SK-N-SH (cell line): Measurements from ENCODE around the gene PTRH2. TPM values are rescaled to one million over a fixed set of nuclear protein-coding genes. Genes with fewer than 3 reads are reported as not detected.

ENCODE experiments used
- CTCF ChIA-PET: fragments of 300-600, 350-600 bp; formaldehyde crosslinking; extraction: SDS; loops from one replicate; lab custom pipeline; 2021; lab: Yijun Ruan, JAX
- POLR2A ChIA-PET: fragments of 350-600 bp; sonication (Branson Sonifier 250); formaldehyde crosslinking; extraction: SDS; loops from one replicate; lab custom pipeline; 2020; ENCODE audit warnings: antibody characterized with exemption, inconsistent platforms; lab: Yijun Ruan, JAX
- DNase-seq: peaks from one replicate; pipeline ENCODE4 v3.0.0; 2012
- H2AFZ ChIP-seq: fragments of 200-600 bp; sonication (generic); 2 replicates; pipeline ENCODE4 v1.8.1; 2016; ENCODE audit warnings: antibody characterized with exemption, mild to moderate bottlenecking, low read depth
- H3F3A ChIP-seq: fragments of 200-600 bp; sonication (generic); replicated peaks from 2 replicates; pipeline ENCODE3; 2016; ENCODE audit warnings: antibody characterized with exemption, mild to moderate bottlenecking; ENCODE audit not compliant: insufficient read depth
- H3K27ac ChIP-seq, 2 experiments: fragments of 200-500 bp in 1 of 2; fragments of 200-600 bp in 1 of 2; sonication (Bioruptor generic) in 1 of 2; sonication (generic), shearing (Covaris generic) in 1 of 2; 2 replicates each; pipeline versions ENCODE4 v1.5.1 to v1.6.1; 2014 to 2016; ENCODE audit warnings: low read depth in 2 of 2, inconsistent platforms in 1 of 2, low read length in 1 of 2, mild to moderate bottlenecking in 1 of 2, mixed read lengths in 1 of 2
- H3K27me3 ChIP-seq: fragments of 200-600 bp; sonication (generic), shearing (Covaris generic); 2 replicates; pipeline ENCODE4 v1.6.1; 2016; ENCODE audit warnings: mixed run types; ENCODE audit not compliant: insufficient read depth
- H3K36me3 ChIP-seq, 2 experiments: fragments of 200-500 bp in 1 of 2; fragments of 200-600 bp in 1 of 2; sonication (Bioruptor generic) in 1 of 2; sonication (generic) in 1 of 2; replicated peaks in 1 of 2; 2 replicates each; pipeline versions ENCODE3 to v1.5.1; 2014 to 2016; ENCODE audit warnings: low read length in 1 of 2, mild to moderate bottlenecking in 1 of 2; ENCODE audit not compliant: insufficient read depth in 2 of 2, control insufficient read depth in 1 of 2
- H3K4me1 ChIP-seq, 2 experiments: fragments of 200-500 bp in 1 of 2; fragments of 200-600 bp in 1 of 2; sonication (Bioruptor generic) in 1 of 2; sonication (generic), shearing (Covaris generic) in 1 of 2; 2 replicates each; pipeline versions ENCODE4 v1.5.1 to v1.6.1; 2014 to 2016; ENCODE audit warnings: low read depth in 1 of 2, low read length in 1 of 2, mixed run types in 1 of 2; ENCODE audit not compliant: insufficient read depth in 2 of 2, control insufficient read depth in 1 of 2
- H3K4me2 ChIP-seq: fragments of 200-600 bp; sonication (generic), shearing (Covaris generic); 2 replicates; pipeline ENCODE4 v1.6.1; 2017; ENCODE audit warnings: mixed run types
- H3K4me3 ChIP-seq, 2 experiments: fragments of 200-500 bp in 1 of 2; fragments of 200-600 bp in 1 of 2; sonication (Bioruptor generic) in 1 of 2; sonication (generic), shearing (Covaris generic) in 1 of 2; 2 replicates each; pipeline versions ENCODE4 v1.5.1 to v1.8.1; 2014 to 2016; ENCODE audit warnings: low read depth in 2 of 2, inconsistent platforms in 1 of 2, low read length in 1 of 2, mild to moderate bottlenecking in 1 of 2, mixed read lengths in 1 of 2, moderate library complexity in 1 of 2
- H3K79me2 ChIP-seq: fragments of 200-600 bp; sonication (generic); 2 replicates; pipeline ENCODE4 v1.8.1; 2017; ENCODE audit warnings: mild to moderate bottlenecking; ENCODE audit not compliant: insufficient read depth
- H3K9ac ChIP-seq: fragments of 200-600 bp; sonication (generic); 2 replicates; pipeline ENCODE4 v1.6.1; 2017; ENCODE audit warnings: mixed run types
- H3K9me2 ChIP-seq: fragments of 200-600 bp; sonication (generic); 2 replicates; pipeline ENCODE4 v1.6.1; 2017; ENCODE audit warnings: mixed run types
- H3K9me3 ChIP-seq: fragments of 200-600 bp; sonication (generic); 2 replicates; pipeline ENCODE4 v1.6.1; 2017; ENCODE audit warnings: mixed run types, mild to moderate bottlenecking, moderate library complexity
- H4K20me1 ChIP-seq: fragments of 200-600 bp; sonication (generic); 2 replicates; pipeline ENCODE4 v1.6.1; 2017; ENCODE audit warnings: mild to moderate bottlenecking, mixed run types; ENCODE audit not compliant: insufficient read depth
- EP300 ChIP-seq, 2 experiments: IDR thresholded peaks; 2 replicates each; pipeline versions ENCODE4 v1.4.0 to v1.6.1; 2012; ENCODE audit warnings: borderline replicate concordance in 1 of 2, low read depth in 1 of 2, low read length in 1 of 2
- FOSL2 ChIP-seq: IDR thresholded peaks from 2 replicates; pipeline ENCODE4 v1.4.0; 2012; ENCODE audit warnings: low read depth, mild to moderate bottlenecking, moderate library complexity, borderline replicate concordance
- FOXJ3 ChIP-seq: sonication (generic); formaldehyde crosslinking; IDR thresholded peaks from 2 replicates; pipeline ENCODE4 v1.5.1; 2020; ENCODE audit warnings: mild to moderate bottlenecking, missing genetic modification reagents
- JUND ChIP-seq: IDR thresholded peaks from 2 replicates; pipeline ENCODE4 v1.4.0; 2012
- MAX ChIP-seq: IDR thresholded peaks from 2 replicates; pipeline ENCODE4 v1.4.0; 2012; ENCODE audit warnings: low read depth
- NFIC ChIP-seq: IDR thresholded peaks from 2 replicates; pipeline ENCODE4 v1.4.0; 2012; ENCODE audit warnings: borderline replicate concordance
- NRF1 ChIP-seq: IDR thresholded peaks from 2 replicates; pipeline ENCODE4 v1.6.1; 2012; ENCODE audit warnings: low read depth, mild to moderate bottlenecking, low read length
- POLR2AphosphoS5 ChIP-seq: IDR thresholded peaks from 2 replicates; pipeline ENCODE4 v1.6.1; 2012; ENCODE audit warnings: low read depth, low read length
- RAD21 ChIP-seq: IDR thresholded peaks from 2 replicates; pipeline ENCODE4 v1.6.1; 2012; ENCODE audit warnings: mild to moderate bottlenecking, low read length
- RCOR1 ChIP-seq: fragments of 150-350 bp; IDR thresholded peaks from 2 replicates; pipeline ENCODE4 v1.6.1; 2017; ENCODE audit warnings: antibody characterized with exemption, low read length
- SIN3A ChIP-seq: IDR thresholded peaks from 2 replicates; pipeline ENCODE4 v1.6.1; 2012; ENCODE audit warnings: low read depth, mild to moderate bottlenecking, low read length, moderate library complexity, borderline replicate concordance
- TCF12 ChIP-seq: IDR thresholded peaks from 2 replicates; pipeline ENCODE4 v1.4.0; 2012
- ZBTB33 ChIP-seq: IDR thresholded peaks from 2 replicates; pipeline ENCODE4 v1.4.0; 2012; ENCODE audit warnings: low read depth, borderline replicate concordance
- polyA plus RNA-seq, 3 experiments: library from polyadenylated mRNA; depleted of rRNA; stranded (reverse); fragments of >200 nt; gene quantifications; 2 replicates each; pipeline ENCODE4 v1.2.3, GENCODE V29; 2012
- TF ChIP-seq, protein P1 (sequence below): IDR thresholded peaks from 2 replicates; pipeline ENCODE4; 2012
- TF ChIP-seq, protein P2 (sequence below): fragments of 200-600 bp; sonication (generic); IDR thresholded peaks from 2 replicates; pipeline ENCODE4 v1.6.1; 2017; ENCODE audit warnings: antibody characterized with exemption, mild to moderate bottlenecking, moderate library complexity

PTRH2 gene
- polyA plus RNA-seq, 1 of the 3 experiments (the other 2 are of a cell fraction) = 101 TPM

- no peaks in the 10 kb centered on the region for H3K9me2 ChIP-seq
- H4K20me1 ChIP-seq = no peaks in the 10 kb centered on the region
- H3K4me2 ChIP-seq = peak overlapping the region; percentile 1; the same call in 1 of the 2 replicates
- H3K4me3 ChIP-seq = no peak overlapping the region
- TF ChIP-seq RAD21 = no peak
- TF ChIP-seq NFIC = no peak; the same call in 1 of the 2 replicates
- peak; percentile 21; the same call in 1 of the 2 replicates for TF ChIP-seq JUND
- no peak for TF ChIP-seq RCOR1
- TF ChIP-seq, protein P1, sequence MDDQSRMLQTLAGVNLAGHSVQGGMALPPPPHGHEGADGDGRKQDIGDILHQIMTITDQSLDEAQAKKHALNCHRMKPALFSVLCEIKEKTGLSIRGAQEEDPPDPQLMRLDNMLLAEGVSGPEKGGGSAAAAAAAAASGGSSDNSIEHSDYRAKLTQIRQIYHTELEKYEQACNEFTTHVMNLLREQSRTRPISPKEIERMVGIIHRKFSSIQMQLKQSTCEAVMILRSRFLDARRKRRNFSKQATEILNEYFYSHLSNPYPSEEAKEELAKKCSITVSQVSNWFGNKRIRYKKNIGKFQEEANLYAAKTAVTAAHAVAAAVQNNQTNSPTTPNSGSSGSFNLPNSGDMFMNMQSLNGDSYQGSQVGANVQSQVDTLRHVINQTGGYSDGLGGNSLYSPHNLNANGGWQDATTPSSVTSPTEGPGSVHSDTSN = peak; percentile 26; the same call in 1 of the 2 replicates
- no peak for TF ChIP-seq ZBTB33
- TF ChIP-seq SIN3A = no peak
- peak; percentile 8; the same call in 1 of the 2 replicates for TF ChIP-seq FOSL2
- TF ChIP-seq, protein P2, sequence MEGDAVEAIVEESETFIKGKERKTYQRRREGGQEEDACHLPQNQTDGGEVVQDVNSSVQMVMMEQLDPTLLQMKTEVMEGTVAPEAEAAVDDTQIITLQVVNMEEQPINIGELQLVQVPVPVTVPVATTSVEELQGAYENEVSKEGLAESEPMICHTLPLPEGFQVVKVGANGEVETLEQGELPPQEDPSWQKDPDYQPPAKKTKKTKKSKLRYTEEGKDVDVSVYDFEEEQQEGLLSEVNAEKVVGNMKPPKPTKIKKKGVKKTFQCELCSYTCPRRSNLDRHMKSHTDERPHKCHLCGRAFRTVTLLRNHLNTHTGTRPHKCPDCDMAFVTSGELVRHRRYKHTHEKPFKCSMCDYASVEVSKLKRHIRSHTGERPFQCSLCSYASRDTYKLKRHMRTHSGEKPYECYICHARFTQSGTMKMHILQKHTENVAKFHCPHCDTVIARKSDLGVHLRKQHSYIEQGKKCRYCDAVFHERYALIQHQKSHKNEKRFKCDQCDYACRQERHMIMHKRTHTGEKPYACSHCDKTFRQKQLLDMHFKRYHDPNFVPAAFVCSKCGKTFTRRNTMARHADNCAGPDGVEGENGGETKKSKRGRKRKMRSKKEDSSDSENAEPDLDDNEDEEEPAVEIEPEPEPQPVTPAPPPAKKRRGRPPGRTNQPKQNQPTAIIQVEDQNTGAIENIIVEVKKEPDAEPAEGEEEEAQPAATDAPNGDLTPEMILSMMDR = no peak
- TF ChIP-seq POLR2AphosphoS5 = no peak
- no peak for TF ChIP-seq NRF1
- no peak for TF ChIP-seq FOXJ3 (CRISPR knock-in tag)
- no peak for TF ChIP-seq MAX
- TF ChIP-seq EP300 (IDR thresholded peaks at IDR 0.05; ENCODE audit: borderline replicate concordance in 1 of 2, low read depth in 1 of 2, low read length in 1 of 2) = 0 out of 4 replicates have a peak, but pooled peaks of 1 of the 2 experiments have one; percentile 30
- peak; percentile 51 for TF ChIP-seq TCF12
- peak overlapping the region; percentile 89; the same call in 1 of the 2 replicates for H3K9ac ChIP-seq
- DNase-seq = no peak
- POLR2A ChIA-PET = interaction anchor here (0.6 kb wide), 1 partner anchor 389 kb away, joined by 5 read pairs; no protein-coding TSS in a partner anchor
- no peak overlapping the region; the same call in 1 of the 2 replicates for H2AFZ ChIP-seq
- H3K9me3 ChIP-seq = no peaks in the 10 kb centered on the region
- peak overlapping the region; percentile 62 to 99; a peak in 3 of 4 replicates for H3K27ac ChIP-seq
- peaks cover 0 to 38% of the 10 kb centered on the region in 2 experiments; a peak in 3 of 4 replicates for H3K4me1 ChIP-seq
- CTCF ChIA-PET = interaction anchor here (0.8 to 4.6 kb wide), 20 partner anchors 9 to 284 kb away, joined by 3 to 33 read pairs (median 8); no protein-coding TSS in a partner anchor
- no peaks in the 10 kb centered on the region for H3K27me3 ChIP-seq
- peaks cover 0 to 3% of the 10 kb centered on the region in 2 experiments for H3K36me3 ChIP-seq
- H3F3A ChIP-seq = peaks cover 52% of the 10 kb centered on the region
- H3K79me2 ChIP-seq = peaks cover 47% of the 10 kb centered on the region
Observed at GRCh38 chr17:59752446-59752845, 45.2 kb upstream of the PTRH2 start.
